ENCODE data around the gene CLDN5.

Gene CLDN5

GRCh38 chr22:19501897-19502447 lies 22.2 kb downstream of the CLDN5 start:
- FAIRE-seq = no peak

GRCh38 chr22:19499880-19500242 lies 24.3 kb downstream of the CLDN5 start:
- no peak for FAIRE-seq

- no peak for FAIRE-seq
These were observed 24.9 kb downstream of the CLDN5 start for GRCh38 chr22:19499236-19499879.

GRCh38 chr22:19498866-19499190 lies 25.4 kb downstream of the CLDN5 start:
- FAIRE-seq = no peak

- no peak for FAIRE-seq
These were observed 25.9 kb downstream of the CLDN5 start for GRCh38 chr22:19498154-19498865.

GRCh38 chr22:19497245-19497644 lies 27.0 kb downstream of the CLDN5 start:
- no peak for FAIRE-seq

GRCh38 chr22:19496324-19496630 lies 27.9 kb downstream of the CLDN5 start:
- FAIRE-seq = no peak

GRCh38 chr22:19495562-19496323 lies 28.5 kb downstream of the CLDN5 start:
- FAIRE-seq = no peak

GRCh38 chr22:19494676-19495173 lies 29.5 kb downstream of the CLDN5 start:
- FAIRE-seq = no peak

GRCh38 chr22:19494001-19494560 lies 30.1 kb downstream of the CLDN5 start:
- no peak for FAIRE-seq

- no peak for FAIRE-seq
These were observed 31.6 kb downstream of the CLDN5 start for GRCh38 chr22:19492504-19493174.

GRCh38 chr22:19490628-19491230 lies 33.5 kb downstream of the CLDN5 start:
- FAIRE-seq = no peak

GRCh38 chr22:19488884-19489843 lies 35.0 kb downstream of the CLDN5 start:
- no peak for FAIRE-seq

GRCh38 chr22:19488285-19488684 lies 35.9 kb downstream of the CLDN5 start:
- no peak for FAIRE-seq

- FAIRE-seq = no peak
These were observed 40.5 kb downstream of the CLDN5 start for GRCh38 chr22:19483481-19484244.

- no peak for FAIRE-seq
These were observed 41.9 kb downstream of the CLDN5 start for GRCh38 chr22:19482297-19482696.

GRCh38 chr22:19480789-19481188 lies 43.4 kb downstream of the CLDN5 start:
- FAIRE-seq = no peak

GRCh38 chr22:19480173-19480568 lies 44.0 kb downstream of the CLDN5 start:
- no peak for FAIRE-seq

GRCh38 chr22:19479355-19480172 lies 44.6 kb downstream of the CLDN5 start, which contains the start of gene CDC45:
CDC45 (plus strand) TSS chr22:19479920; CDS start chr22:19479969, 49 bp downstream.
- FAIRE-seq = peak; percentile 93

Measured in TTC549 (cell line).